Activated T-helper 1 cell treated with Interleukin-2 at 50 U/mL for 16 hours (primary cell): ENCODE data around the gene POMGNT1.
"Not testable (repeated sequence)": the region's sequence is repeated elsewhere in the genome, so short reads cannot be mapped to it uniquely, and the experiment has no call there.

Source experiments
- DNase-seq: peaks from one replicate; pipeline ENCODE4 v3.0.0-alpha.2; 2020; ENCODE audit warnings: low read depth

POMGNT1 gene

GRCh38 chr1:46197964-46198811 lies at the start of gene POMGNT1:
TSS of gene POMGNT1 (minus strand) at chr1:46198434. CDS start at chr1:46197821, 613 bp downstream.
- DNase-seq = peak; percentile 72

GRCh38 chr1:46247436-46248121 lies 49.3 kb upstream of the POMGNT1 start, which contains the start of gene RAD54L:
TSS of gene RAD54L (plus strand) at chr1:46247763. CDS start at chr1:46248406, 643 bp downstream.
- DNase-seq = peak; percentile 91

- DNase-seq = peak; percentile 23
Measured at GRCh38 chr1:46246548-46247435, 48.6 kb upstream of the POMGNT1 start.

GRCh38 chr1:46246136-46246535 lies 47.9 kb upstream of the POMGNT1 start:
- not testable (repeated sequence) for DNase-seq

GRCh38 chr1:46244656-46245371 lies 46.6 kb upstream of the POMGNT1 start:
- no peak for DNase-seq

- not testable (repeated sequence) for DNase-seq
Measured at GRCh38 chr1:46243831-46244230, 45.6 kb upstream of the POMGNT1 start.

GRCh38 chr1:46242918-46243317 lies 44.7 kb upstream of the POMGNT1 start:
- DNase-seq = no peak

GRCh38 chr1:46241733-46242132 lies 43.5 kb upstream of the POMGNT1 start:
- not testable (repeated sequence) for DNase-seq

- DNase-seq = not testable (repeated sequence)
Measured at GRCh38 chr1:46238865-46239264, 40.6 kb upstream of the POMGNT1 start.

GRCh38 chr1:46236882-46237281 lies 38.6 kb upstream of the POMGNT1 start:
- no peak for DNase-seq

- not testable (repeated sequence) for DNase-seq
Measured at GRCh38 chr1:46231231-46231630, 33.0 kb upstream of the POMGNT1 start.

GRCh38 chr1:46224966-46225365 lies 26.7 kb upstream of the POMGNT1 start:
- no peak for DNase-seq

GRCh38 chr1:46223472-46223943 lies 25.3 kb upstream of the POMGNT1 start:
- DNase-seq = no peak

- not testable (repeated sequence) for DNase-seq
Measured at GRCh38 chr1:46223055-46223454, 24.8 kb upstream of the POMGNT1 start.

- no peak for DNase-seq
Measured at GRCh38 chr1:46221749-46222148, 23.5 kb upstream of the POMGNT1 start.

- DNase-seq = no peak
Measured at GRCh38 chr1:46220808-46221207, 22.6 kb upstream of the POMGNT1 start.

GRCh38 chr1:46219551-46220520 lies 21.6 kb upstream of the POMGNT1 start:
- DNase-seq = no peak

- DNase-seq = no peak
Measured at GRCh38 chr1:46218443-46218842, 20.2 kb upstream of the POMGNT1 start.

- DNase-seq = no peak
Measured at GRCh38 chr1:46215504-46215903, 17.3 kb upstream of the POMGNT1 start.

- DNase-seq = no peak
Measured at GRCh38 chr1:46211051-46211450, 12.8 kb upstream of the POMGNT1 start.
